SK-N-MC (cell line): ENCODE measurements around the gene SHC4.

Source experiments
- EZH2 ChIP-seq: fragments of 200-600 bp; sonication (generic); IDR thresholded peaks from one replicate; pipeline ENCODE4 v1.6.1; 2017; ENCODE audit warnings: antibody characterized with exemption
- FOXP2 ChIP-seq: optimal IDR thresholded peaks from 2 replicates; pipeline ENCODE3; 2011; ENCODE audit warnings: mild to moderate bottlenecking, moderate library complexity; ENCODE audit not compliant: insufficient read depth; ENCODE audit errors: extremely low read length, control extremely low read depth

DNA sequence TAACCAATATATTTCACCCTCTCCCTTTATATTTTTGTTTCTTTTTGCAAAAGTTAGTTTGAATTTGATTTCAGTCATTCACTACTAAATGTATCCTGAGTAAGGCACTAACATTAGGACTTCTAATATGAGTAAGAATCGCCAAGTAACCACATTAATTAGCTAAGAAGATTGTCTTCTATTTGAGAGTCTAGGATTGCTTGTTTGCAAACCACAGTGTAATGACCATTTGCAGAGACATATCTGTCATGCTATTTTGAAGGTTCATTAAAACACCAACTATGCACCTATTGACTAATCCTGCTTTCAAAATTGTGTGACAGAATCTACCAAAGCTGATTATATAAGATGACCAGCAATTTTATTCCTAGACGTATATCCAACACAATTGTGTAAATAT, 91.1 kb downstream of the SHC4 start:
- TF ChIP-seq FOXP2 (no peak), EZH2 (no peak)
